Stimulated activated CD8-positive, alpha-beta memory T cell treated with anti-CD3 and anti-CD28 coated beads, Interleukin-4, amount 100 ng/mL, for 48 hours (primary cell): ENCODE data around the gene PIP4K2A.

ENCODE experiments used
- DNase-seq: peaks from one replicate; pipeline ENCODE4 v3.0.0-alpha.2; 2020

The PIP4K2A gene

GRCh38 chr10:22634606-22635459, 79.5 kb downstream of the PIP4K2A start:
- DNase-seq = no peak

GRCh38 chr10:22634093-22634492, 80.3 kb downstream of the PIP4K2A start:
- DNase-seq = no peak

GRCh38 chr10:22633528-22633927, 80.8 kb downstream of the PIP4K2A start:
- no peak for DNase-seq

- DNase-seq = no peak
Measured at GRCh38 chr10:22633106-22633505, 81.3 kb downstream of the PIP4K2A start.

GRCh38 chr10:22631646-22632278, 82.6 kb downstream of the PIP4K2A start:
- no peak for DNase-seq

GRCh38 chr10:22631185-22631584, 83.2 kb downstream of the PIP4K2A start:
- DNase-seq = no peak

- no peak for DNase-seq
Measured at GRCh38 chr10:22630234-22631174, 83.9 kb downstream of the PIP4K2A start.

- DNase-seq = no peak
Measured at GRCh38 chr10:22629852-22630233, 84.5 kb downstream of the PIP4K2A start.

- DNase-seq = no peak
Measured at GRCh38 chr10:22629126-22629525, 85.3 kb downstream of the PIP4K2A start.

GRCh38 chr10:22628309-22628708, 86.1 kb downstream of the PIP4K2A start:
- no peak for DNase-seq

- DNase-seq = no peak
Measured at GRCh38 chr10:22626784-22627183, 87.6 kb downstream of the PIP4K2A start.

- DNase-seq = no peak
Measured at GRCh38 chr10:22625516-22626290, 88.7 kb downstream of the PIP4K2A start.

- DNase-seq = no peak
Measured at GRCh38 chr10:22624287-22624738, 90.1 kb downstream of the PIP4K2A start.

GRCh38 chr10:22623633-22624253, 90.6 kb downstream of the PIP4K2A start:
- DNase-seq = no peak

GRCh38 chr10:22622242-22622806, 92.1 kb downstream of the PIP4K2A start:
- DNase-seq = no peak

- DNase-seq = no peak
Measured at GRCh38 chr10:22621726-22622125, 92.7 kb downstream of the PIP4K2A start.

- DNase-seq = no peak
Measured at GRCh38 chr10:22620929-22621328, 93.4 kb downstream of the PIP4K2A start.

- DNase-seq = no peak
Measured at GRCh38 chr10:22620140-22620857, 94.1 kb downstream of the PIP4K2A start.

- DNase-seq = no peak
Measured at GRCh38 chr10:22619101-22619500, 95.3 kb downstream of the PIP4K2A start.

- no peak for DNase-seq
Measured at GRCh38 chr10:22618078-22618785, 96.1 kb downstream of the PIP4K2A start.
